Activated T-cell treated with anti-CD3 and anti-CD28 coated beads, Interleukin-2, amount 50 U/mL, for 4 hours (primary cell): Measurements from ENCODE around the gene ZNF740. TPM values are rescaled to one million over a fixed set of nuclear protein-coding genes. Genes with fewer than 3 reads are reported as not detected.

Experiments used
- ATAC-seq, 2 donors: fragments of 200-7000 bp; cut with Tn5 transposase; one replicate each; pipeline ENCODE4 v1.10.0; 2021
- DNase-seq: peaks from one replicate; pipeline ENCODE4 v3.0.0-alpha.2; 2020
- H3K27me3 Mint-ChIP-seq: one replicate; pipeline ENCODE4 v1.8.0; 2021; ENCODE audit warnings: low read depth, mixed read lengths
- H3K36me3 Mint-ChIP-seq: one replicate; pipeline ENCODE4 v1.8.0; 2022; ENCODE audit warnings: mixed read lengths; ENCODE audit not compliant: insufficient read depth
- H3K4me1 Mint-ChIP-seq: one replicate; pipeline ENCODE4 v1.8.0; 2021; ENCODE audit warnings: low read depth, mixed read lengths
- H3K4me3 Mint-ChIP-seq: one replicate; pipeline ENCODE4 v1.8.0; 2021; ENCODE audit warnings: mild to moderate bottlenecking, moderate library complexity, mixed read lengths
- H3K9me3 Mint-ChIP-seq: one replicate; pipeline ENCODE4 v1.8.0; 2021; ENCODE audit warnings: mixed read lengths
- total RNA-seq, 3 donors: library from RNA; stranded (reverse); gene quantifications; one replicate each; pipeline ENCODE4 v1.2.1, GENCODE V29; 2021

The ZNF740 gene
- total RNA-seq, 3 donors from 2014 or later = 29.7 to 41.5 (median 36.6) TPM

- peak; percentile 61 for DNase-seq
- Mint-ChIP-seq H3K4me1 (peaks cover 83% of the 10 kb centered on the region), H3K27me3 (no peaks in the 10 kb centered on the region), H3K36me3 (peaks cover 4% of the 10 kb centered on the region), H3K4me3 (peak overlapping the region; percentile 93), H3K9me3 (no peaks in the 10 kb centered on the region)
- peak; percentile 61 to 62 for ATAC-seq
These were observed 39.6 kb downstream of the ZNF740 start for GRCh38 chr12:53219956-53220693.

GRCh38 chr12:53220694-53221202 is 40.2 kb downstream of the ZNF740 start:
- peak; percentile 60 to 62 for ATAC-seq
- no peaks in the 10 kb centered on the region for H3K36me3 Mint-ChIP-seq

GRCh38 chr12:53221203-53222080 is 40.9 kb downstream of the ZNF740 start:
- no peaks in the 10 kb centered on the region for H3K36me3 Mint-ChIP-seq
- peak overlapping the region; percentile 88 for H3K4me3 Mint-ChIP-seq
- H3K27me3 Mint-ChIP-seq = no peaks in the 10 kb centered on the region
- DNase-seq (no peak), ATAC-seq (peak; percentile 5 to 6)
- H3K9me3 Mint-ChIP-seq = no peaks in the 10 kb centered on the region
- peaks cover 79% of the 10 kb centered on the region for H3K4me1 Mint-ChIP-seq

More at GRCh38 chr12:53220694-53221202, 40.2 kb downstream of the ZNF740 start:
- no peaks in the 10 kb centered on the region for H3K9me3 Mint-ChIP-seq
- H3K4me3 Mint-ChIP-seq = peak overlapping the region; percentile 88
- peaks cover 83% of the 10 kb centered on the region for H3K4me1 Mint-ChIP-seq
- no peaks in the 10 kb centered on the region for H3K27me3 Mint-ChIP-seq
- peak; percentile 63 for DNase-seq

- Mint-ChIP-seq H3K4me3 (peak overlapping the region; percentile 81), H3K27me3 (no peaks in the 10 kb centered on the region), H3K4me1 (peaks cover 75% of the 10 kb centered on the region), H3K36me3 (peaks cover 4% of the 10 kb centered on the region), H3K9me3 (no peaks in the 10 kb centered on the region)
- no peak for ATAC-seq
- DNase-seq = no peak
These were observed 41.7 kb downstream of the ZNF740 start for GRCh38 chr12:53222170-53222721.

- Mint-ChIP-seq H3K4me3 (peak overlapping the region; percentile 81), H3K9me3 (no peaks in the 10 kb centered on the region), H3K27me3 (no peaks in the 10 kb centered on the region), H3K36me3 (peaks cover 4% of the 10 kb centered on the region), H3K4me1 (peaks cover 72% of the 10 kb centered on the region)
- no peak for ATAC-seq
- DNase-seq = no peak
These were observed 42.3 kb downstream of the ZNF740 start for GRCh38 chr12:53222806-53223261.

- ATAC-seq (no peak), DNase-seq (no peak)
- Mint-ChIP-seq H3K4me1 (peaks cover 69% of the 10 kb centered on the region), H3K4me3 (peak overlapping the region; percentile 81), H3K9me3 (no peaks in the 10 kb centered on the region), H3K36me3 (peaks cover 4% of the 10 kb centered on the region), H3K27me3 (no peaks in the 10 kb centered on the region)
These were observed 43.0 kb downstream of the ZNF740 start for GRCh38 chr12:53223389-53224060.

GRCh38 chr12:53224061-53224896 is 43.8 kb downstream of the ZNF740 start:
- no peak for ATAC-seq
- Mint-ChIP-seq H3K27me3 (no peaks in the 10 kb centered on the region), H3K4me3 (peak overlapping the region; percentile 45), H3K36me3 (peaks cover 4% of the 10 kb centered on the region), H3K9me3 (no peaks in the 10 kb centered on the region), H3K4me1 (peaks cover 67% of the 10 kb centered on the region)
- no peak for DNase-seq

GRCh38 chr12:53224897-53225634 is 44.5 kb downstream of the ZNF740 start:
- Mint-ChIP-seq H3K9me3 (no peaks in the 10 kb centered on the region), H3K4me3 (no peak overlapping the region)

GRCh38 chr12:53225635-53226424 is 45.3 kb downstream of the ZNF740 start:
- no peak for ATAC-seq
- Mint-ChIP-seq H3K9me3 (no peaks in the 10 kb centered on the region), H3K4me1 (peaks cover 70% of the 10 kb centered on the region), H3K4me3 (no peak overlapping the region), H3K27me3 (no peaks in the 10 kb centered on the region), H3K36me3 (peaks cover 4% of the 10 kb centered on the region)
- DNase-seq = no peak

More at GRCh38 chr12:53224897-53225634, 44.5 kb downstream of the ZNF740 start:
- peaks cover 4% of the 10 kb centered on the region for H3K36me3 Mint-ChIP-seq
- ATAC-seq (no peak), DNase-seq (no peak)
- peaks cover 70% of the 10 kb centered on the region for H3K4me1 Mint-ChIP-seq
- no peaks in the 10 kb centered on the region for H3K27me3 Mint-ChIP-seq

GRCh38 chr12:53226815-53227214 is 46.3 kb downstream of the ZNF740 start:
- no peak for DNase-seq
- no peak for ATAC-seq
- no peaks in the 10 kb centered on the region for H3K27me3 Mint-ChIP-seq

GRCh38 chr12:53227341-53227740 is 46.8 kb downstream of the ZNF740 start:
- DNase-seq (no peak), ATAC-seq (no peak)
- Mint-ChIP-seq H3K36me3 (peaks cover 4% of the 10 kb centered on the region), H3K9me3 (no peaks in the 10 kb centered on the region), H3K4me1 (peaks cover 71% of the 10 kb centered on the region), H3K4me3 (peak overlapping the region; percentile 4), H3K27me3 (no peaks in the 10 kb centered on the region)

More at GRCh38 chr12:53226815-53227214, 46.3 kb downstream of the ZNF740 start:
- Mint-ChIP-seq H3K4me1 (peaks cover 75% of the 10 kb centered on the region), H3K4me3 (peak overlapping the region; percentile 4), H3K9me3 (no peaks in the 10 kb centered on the region), H3K36me3 (peaks cover 4% of the 10 kb centered on the region)

- no peaks in the 10 kb centered on the region for H3K27me3 Mint-ChIP-seq
- ATAC-seq (no peak), DNase-seq (no peak)
- H3K4me1 Mint-ChIP-seq = peaks cover 71% of the 10 kb centered on the region
- peaks cover 4% of the 10 kb centered on the region for H3K36me3 Mint-ChIP-seq
- no peaks in the 10 kb centered on the region for H3K9me3 Mint-ChIP-seq
- no peak overlapping the region for H3K4me3 Mint-ChIP-seq
These were observed 47.3 kb downstream of the ZNF740 start for GRCh38 chr12:53227836-53228235.
